Measurements from ENCODE around the gene NFKBIE.
A peak's percentile ranks its signal among the peaks of the same experiment; 100 is the strongest.

Gene NFKBIE

DNA sequence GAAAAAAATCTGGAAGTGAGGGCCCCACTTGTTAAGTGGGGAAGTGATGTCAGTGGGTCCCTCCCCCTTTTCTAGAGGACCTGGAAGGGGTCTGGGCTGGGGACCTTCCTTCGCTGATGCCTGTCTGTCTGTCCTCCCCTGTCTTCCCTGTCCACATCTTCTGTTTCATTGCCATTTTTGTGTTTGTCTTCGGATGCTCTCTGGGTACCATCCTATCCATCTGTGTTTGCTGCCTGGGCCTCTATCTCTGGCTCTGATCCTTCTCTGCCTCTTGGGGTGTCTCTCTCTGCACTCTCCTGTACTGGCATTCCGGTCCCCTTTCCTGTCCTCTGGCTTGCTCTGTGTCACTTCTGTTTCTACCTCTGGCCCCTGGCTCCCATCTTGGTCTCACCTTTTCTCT is 7.2 kb upstream of the NFKBIE start:
- DNase-seq: no peak

DNA sequence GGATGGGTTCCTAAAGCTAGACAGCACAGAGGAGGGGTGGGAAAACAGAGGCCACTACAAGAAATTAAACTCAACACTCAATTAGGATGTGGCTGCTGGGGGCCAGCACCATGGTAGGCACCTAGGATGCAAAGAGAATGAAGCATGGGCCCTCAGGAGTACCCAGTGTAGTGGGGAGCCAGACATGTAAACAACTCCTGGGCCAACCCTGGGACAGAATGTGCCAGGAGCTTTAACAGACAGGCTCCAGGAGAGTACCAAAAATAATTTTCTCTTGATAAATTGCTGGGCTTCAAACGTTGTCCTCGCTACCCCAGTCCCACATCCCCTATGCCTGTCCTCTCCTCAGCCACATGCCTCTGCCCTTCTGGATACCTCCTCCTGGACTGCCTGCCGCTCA is 6.6 kb upstream of the NFKBIE start:
- no peak for DNase-seq

DNA sequence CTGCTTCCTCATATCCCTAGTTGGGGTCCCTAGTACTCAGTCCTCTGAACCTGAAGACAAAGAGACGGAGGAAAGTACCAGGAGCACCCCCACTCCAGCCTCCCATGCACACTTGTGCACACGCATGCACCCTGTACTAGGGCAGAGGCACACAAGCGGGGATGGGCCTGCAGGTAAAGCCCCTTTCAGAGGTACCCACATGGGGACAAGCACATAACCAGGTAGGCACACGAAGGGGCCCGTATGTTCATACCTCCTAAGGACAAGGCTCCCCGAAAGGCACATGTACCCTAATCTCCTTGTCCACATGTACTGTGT is 6.0 kb upstream of the NFKBIE start:
- DNase-seq: no peak

DNA sequence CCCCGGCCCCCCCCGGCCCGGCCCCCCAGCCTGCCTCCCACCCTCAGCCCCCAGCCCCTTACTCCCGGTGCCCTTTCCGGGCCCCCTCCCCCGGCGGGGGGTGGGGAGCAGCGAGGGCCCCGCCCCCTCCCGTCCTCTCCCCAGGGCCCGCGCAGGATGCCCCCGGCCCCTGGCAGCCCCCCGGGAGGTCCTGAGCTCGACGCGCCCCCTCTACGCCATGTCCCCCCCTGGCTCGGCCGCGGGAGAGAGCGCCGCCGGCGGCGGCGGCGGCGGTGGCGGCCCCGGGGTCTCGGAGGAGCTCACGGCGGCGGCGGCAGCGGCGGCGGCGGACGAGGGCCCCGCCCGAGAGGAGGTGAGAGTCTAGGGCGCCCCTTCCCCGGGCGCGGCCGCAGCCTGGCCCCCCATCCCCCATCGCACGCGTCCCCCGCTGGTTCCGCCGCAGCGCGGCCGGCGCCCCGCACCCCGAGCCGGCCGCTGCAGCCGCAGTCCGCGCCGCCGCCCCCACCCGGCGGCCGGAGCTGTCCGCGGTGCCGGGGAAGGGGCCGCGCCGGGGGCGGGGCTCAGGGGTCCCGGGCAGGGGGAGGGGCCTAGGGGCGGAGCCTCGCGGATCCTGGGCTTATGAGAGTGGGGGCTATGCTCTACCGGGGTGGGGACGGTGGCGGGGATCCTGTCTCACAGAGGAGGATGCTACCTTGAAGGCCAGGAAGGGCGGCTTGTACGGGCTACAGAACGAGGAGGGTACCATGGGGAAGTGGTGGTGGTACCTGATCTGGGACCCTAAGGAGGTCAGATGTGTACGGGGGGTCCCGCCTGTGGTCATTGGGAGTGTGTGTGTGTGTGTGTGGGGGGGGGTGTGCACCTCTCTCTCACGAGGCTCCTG is 5.4 kb upstream of the NFKBIE start:
- no peak for DNase-seq

DNA sequence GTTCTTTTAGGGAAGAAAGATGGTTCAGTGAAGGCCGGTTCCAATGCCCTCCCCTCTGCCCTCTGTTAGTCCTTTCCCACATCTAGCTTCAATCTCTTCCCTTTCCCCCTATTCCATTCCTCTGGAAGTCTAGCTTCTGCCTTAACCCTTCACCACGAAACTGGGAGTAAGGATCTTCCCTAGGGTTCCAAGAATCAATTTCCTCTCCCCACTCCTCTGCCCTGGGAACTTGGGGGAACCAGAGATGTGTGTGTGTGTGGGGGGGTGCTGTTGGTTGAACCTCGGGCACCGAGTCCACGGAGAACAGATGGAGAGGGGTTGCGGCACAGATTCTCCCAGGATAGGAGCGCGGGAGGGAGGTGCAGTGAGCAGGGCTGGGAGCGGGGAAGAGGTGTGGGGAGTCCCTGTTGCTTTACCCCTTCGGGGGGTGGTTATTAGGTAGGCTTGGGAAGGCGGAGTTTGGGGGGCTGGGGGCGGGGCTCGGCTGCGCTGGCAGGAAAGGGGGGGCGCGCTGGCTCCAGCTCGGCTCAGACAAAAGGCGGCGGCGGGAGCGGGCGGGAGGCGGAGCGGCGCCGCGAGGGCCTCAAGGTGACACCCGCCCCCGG is 4.7 kb upstream of the NFKBIE start, which contains the start of gene TMEM151B:
TMEM151B (plus strand) TSS at position 530 of the 605 bp plus-strand sequence. CDS start 293 bp downstream, outside the sequence.
- DNase-seq: no peak

DNA sequence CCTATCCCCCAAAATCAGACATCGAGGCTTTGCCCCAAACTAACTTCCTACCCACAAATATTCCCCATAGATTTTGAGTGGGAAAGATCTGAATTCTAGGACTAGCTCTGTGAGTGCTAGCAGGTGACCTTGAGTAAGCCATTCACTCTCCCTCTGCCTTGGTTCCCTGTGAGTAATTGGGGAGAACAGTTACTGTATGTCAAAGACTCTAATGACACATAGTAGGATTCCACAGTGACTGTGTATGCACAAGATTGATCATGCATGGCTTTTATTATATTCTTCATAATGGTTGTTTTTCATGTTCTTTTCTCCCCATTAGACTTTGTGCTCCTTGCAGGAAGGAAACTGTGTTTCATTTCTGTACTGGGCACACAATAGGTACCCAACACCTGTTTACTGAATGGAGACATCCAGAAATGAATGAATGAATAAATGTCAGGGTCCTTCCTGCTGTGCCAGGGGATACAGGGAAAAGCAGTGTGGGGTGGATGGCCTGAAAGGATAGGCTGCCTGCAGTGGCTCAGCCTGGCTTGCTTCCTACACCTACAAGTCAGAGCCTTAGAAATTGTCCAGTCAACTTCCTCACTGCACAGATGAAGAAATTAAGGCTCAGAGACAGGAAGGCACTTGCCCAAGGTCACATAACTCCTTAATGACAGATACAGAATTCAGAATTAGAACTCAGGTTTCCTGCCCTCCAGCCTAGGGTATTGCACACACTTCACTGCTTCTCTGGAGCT is 4.0 kb upstream of the NFKBIE start:
- DNase-seq: no peak

DNA sequence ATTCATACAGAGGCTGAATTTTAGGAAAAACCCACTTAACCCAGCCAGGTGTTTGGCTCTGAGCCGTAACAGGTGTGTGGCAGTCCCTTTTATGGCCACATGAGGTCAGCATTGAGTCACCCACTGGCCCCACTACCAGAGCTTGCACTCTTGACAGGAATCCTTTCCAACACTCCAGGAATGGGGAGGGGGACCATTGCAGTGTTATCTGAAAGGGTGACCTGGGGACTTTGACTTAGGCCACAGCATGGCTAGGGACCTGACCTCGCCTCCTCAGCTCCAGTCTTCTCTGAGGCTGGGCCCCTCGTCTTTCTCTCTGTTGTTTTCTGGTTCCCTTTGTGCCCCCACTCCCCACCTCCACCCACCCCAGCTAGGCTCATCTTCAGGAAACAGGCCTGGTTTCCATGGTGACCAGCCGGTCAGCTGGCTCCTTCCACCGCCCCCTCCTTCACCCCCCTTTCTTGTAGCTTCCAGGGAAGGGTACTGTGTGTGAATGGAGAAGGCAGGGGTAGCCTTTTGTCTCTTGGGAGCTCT is 2.8 kb upstream of the NFKBIE start:
- DNase-seq: peak in 4 of 5 experiments; percentile 40 to 52 (median 51)

DNA sequence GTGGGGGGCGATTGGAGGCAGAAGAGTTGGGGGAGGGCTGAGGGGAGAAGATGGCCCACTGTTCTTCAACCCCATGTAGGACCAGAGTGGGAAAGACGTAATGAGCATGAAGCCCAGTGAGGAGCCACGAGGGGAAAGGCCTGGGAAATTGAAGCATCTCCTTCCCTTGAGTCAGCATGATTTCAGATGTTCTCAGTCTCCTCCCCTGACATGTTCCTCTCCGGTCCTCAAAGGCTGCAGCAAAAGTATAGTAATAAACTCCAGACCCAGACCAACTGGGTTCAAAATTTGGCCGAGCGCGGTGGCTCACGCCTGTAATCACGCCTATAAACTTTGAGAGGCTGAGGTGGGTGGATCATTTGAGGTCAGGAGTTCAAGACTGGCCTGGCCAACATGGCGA is 1.9 kb upstream of the NFKBIE start:
- no peak for DNase-seq

DNA sequence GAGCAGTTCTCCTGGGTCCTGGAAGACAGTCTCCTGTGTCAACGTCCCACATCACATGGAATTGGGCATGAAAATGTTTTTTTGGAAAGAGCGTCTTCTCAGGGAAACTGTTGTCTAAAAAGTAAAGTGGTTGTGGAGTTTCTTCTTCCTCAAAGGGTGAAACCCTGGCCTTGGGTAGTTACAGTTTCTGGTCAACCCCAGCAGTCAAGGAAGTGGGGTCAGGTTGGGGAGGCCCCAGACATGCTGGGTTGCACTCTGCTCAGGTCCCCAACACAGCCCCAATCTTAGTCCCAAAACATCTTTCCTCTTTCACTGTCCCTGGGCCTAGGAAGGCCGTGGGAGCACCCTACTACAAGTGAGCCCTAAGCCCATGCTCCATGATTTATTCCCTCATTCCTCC is 996 bp upstream of the NFKBIE start:
- no peak for DNase-seq

DNA sequence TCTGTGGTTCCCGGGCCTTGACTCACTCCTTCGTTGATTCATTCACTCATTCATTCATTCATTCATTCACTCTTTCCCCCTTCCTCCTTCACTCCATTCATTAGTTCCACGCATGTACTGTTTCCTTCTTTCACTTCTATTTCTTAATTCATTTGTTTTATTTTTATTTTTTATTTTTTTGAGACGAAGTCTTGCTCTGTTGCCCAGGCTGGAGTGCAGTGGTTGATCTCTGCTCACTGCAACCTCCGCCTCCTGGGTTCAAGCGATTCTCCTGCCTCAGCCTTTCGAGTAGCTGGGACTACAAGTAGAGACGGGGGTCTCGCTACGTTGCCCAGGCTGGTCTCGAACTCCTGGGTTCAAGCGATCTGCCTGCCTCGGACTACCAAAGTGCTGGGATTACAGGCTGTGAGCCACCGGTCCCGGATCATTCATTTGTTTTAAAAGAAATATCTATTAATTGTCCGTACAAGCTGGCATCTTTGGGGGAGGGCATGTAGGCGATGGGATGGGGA is 427 bp upstream of the NFKBIE start:
- DNase-seq: no peak

DNA sequence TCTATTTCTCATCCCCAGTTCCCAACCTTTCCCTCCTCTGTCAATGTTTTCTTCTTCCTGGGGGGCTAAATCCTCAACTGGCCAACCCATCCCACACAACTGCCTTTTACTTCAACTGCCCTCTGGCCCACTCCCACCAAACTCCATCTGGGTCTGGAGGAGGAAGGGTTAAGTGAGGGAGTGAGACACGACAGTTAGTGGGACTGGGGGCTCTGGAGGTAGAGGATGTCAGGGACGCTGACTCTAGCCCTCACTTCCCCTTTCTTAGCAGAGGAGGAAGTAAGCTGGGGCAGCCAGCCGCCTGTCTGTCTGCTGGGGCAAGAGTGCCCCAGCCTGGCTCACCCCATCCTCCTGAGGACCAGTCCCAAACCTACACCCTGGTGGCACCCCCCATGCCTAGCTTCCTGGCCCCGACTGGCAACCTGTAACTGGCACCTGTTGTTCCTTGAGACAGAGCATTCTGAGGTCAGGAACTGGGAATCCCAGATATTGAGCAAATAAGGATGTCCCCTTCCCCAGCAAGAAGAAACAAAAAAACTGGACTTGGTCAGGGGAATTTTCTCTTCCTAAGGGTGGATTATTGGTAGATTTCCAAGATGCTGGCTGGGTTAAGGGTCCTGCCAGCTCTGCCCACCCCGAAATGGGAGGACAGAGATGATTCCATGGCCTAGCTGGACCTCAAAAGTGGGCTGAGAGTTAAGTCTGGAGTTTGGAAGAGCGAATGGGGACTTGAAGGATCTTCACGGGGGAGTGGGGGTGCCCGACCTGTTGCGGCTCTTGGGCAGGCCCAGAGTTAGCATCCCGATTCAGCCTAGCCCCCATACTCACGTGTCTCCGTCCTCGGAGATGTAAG is 971 bp downstream of the NFKBIE start:
- DNase-seq: peak in 2 of 5 experiments; percentile 42 to 66

DNA sequence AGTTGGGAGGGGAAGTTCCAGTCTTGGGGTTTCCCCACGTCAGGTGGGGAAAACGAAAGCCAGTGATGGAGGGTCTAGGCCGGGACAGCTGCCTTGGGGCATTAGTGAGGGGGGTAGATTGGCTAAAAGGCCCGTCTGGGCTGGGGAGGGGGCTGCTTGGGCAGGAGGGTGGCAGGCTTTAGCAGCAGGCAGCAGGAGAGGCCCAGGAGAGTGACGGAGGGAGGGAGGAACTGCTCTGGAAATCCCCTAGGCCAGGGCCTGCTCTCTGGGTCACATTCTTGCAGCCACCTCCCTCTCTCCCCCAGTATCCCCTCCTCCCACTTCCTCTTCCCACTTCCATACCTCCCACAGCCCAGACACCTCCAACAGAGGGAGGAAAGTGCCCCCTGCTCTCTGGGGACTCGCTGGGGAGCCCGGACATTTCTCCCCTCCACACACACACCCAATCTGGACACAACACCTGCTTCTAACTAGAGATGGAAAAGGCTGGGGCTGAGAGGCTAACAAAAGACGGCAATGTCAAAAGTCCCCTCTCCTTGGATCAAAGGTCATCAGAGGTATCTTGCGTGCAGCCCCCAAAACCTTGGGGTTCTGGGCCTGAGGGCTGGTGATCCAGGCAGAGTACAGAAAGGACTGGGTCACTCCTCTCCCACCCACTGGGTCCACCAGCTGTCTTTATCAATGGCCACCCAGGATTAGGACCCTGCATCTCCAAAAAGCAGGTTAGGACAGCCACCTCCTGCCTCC is 1.8 kb downstream of the NFKBIE start:
- peak in 4 of 5 experiments; percentile 32 to 63 (median 44) for DNase-seq

DNA sequence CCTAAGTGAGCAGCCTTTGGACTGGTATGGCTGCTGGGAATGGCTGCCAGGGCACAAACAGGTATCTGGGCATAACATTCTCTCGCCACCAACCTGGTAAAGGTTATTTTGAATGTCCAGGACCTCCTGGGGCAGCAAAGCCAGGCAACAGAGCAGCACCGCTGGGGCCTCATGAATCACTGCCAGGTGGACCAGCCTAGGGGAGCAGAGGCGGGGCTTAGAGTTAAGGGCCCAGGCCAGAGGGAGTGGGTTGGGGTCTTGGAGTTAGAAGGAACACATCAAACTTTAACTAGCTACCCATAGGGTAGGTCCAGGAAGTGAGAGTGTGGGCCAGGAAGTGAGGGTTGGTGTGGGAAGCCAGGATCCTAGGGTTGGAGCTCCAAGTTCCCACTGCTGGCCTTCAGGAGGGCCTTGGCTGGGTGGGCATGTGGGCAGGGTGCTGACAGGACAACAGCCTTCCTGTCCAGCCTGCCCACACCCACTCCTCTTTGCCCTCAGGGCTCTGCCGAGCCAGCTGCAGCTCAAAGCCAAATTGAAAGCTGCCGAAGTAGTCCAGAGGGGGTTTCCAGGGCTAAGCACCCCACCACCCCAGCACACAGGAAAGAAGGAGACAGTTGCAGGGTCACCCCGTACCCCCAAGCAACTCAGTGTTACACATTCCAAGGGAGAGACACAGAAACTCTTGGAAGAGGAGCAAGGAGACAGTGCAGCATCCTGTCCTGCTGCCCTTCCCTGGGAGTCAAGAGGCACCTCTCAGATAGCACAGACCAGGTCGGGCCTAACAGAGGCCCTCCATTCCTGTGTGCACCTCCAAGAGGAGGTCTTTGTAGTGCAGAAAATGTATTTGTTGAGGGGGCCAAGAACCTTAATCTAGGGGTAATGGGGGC is 2.6 kb downstream of the NFKBIE start:
- no peak for DNase-seq

DNA sequence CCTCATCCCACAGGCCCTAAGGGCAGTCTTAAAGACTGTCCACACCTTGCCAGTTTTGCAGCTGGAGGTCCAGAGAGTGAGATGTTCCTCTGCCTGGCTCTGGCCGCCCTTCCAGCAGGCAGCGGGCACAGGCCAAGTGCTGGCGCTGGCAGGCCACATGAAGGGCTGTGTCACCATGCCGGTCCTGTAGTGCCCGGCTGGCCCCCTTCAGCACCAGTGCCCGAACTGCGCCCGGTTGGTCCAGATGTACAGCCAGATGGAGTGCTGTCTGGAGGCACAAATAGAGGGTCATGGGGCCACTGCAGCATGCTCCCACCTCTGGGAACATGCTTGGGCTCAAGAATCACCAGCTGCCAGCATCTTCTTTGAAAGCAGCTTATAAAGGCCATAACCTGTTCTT is 3.8 kb downstream of the NFKBIE start:
- DNase-seq: no peak

DNA sequence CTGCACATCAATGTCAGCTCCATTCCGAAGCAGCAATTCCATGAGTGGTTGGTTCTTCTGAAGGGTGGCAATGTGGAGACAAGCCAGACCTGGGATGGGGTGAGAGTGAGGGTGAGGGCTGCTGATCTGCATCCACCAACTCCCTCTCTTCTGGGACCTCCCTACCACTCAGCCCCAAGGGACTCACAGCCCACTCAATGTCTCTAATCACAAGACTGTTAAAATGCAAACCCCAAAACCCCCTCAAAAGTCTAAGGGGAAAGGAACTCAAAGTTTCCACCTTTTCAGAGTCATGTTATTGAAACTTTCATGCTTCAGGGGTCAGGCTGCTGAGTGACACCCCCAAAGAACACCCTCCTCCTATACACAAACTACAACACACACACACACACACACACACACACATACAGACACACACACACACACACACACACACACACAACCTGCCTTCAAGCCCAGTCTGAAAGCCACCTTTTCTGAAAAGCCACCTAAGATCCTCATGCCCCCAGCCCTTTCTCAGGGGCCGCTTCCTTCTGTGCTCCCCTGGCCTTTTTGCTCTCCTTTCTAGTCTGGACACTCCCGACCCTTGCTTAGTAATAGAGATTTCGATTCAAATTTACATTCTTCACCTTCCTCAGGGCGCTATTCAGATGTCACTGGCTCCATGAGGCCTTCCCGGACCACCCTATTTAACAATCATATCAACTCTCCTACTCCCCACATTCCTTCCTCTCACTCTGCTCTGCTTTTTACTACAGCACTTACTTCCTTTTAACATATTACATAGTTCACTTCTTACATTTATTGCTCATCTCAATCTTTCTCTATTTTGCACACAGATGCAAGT is 4.7 kb downstream of the NFKBIE start:
- no peak for DNase-seq

DNA sequence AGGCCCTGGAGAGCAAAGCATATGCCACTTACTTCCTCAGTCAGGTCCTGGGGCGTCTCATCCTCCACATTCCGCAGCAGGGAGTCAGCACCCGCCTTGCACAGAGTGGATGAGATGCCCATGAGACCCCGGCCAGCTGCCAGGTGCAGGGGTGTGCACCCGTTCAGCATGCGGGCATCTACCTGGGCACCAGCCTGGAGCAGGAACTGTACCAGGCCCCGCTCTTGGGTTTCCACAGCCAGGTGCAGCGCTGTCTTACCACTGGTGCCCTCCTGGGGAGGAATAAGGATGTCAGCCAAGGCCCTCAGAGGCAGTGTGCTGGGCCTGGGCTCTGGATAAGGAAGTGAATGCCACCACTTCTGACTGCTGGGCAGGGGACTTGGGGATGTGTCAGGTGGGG is 5.3 kb downstream of the NFKBIE start:
- DNase-seq: no peak

DNA sequence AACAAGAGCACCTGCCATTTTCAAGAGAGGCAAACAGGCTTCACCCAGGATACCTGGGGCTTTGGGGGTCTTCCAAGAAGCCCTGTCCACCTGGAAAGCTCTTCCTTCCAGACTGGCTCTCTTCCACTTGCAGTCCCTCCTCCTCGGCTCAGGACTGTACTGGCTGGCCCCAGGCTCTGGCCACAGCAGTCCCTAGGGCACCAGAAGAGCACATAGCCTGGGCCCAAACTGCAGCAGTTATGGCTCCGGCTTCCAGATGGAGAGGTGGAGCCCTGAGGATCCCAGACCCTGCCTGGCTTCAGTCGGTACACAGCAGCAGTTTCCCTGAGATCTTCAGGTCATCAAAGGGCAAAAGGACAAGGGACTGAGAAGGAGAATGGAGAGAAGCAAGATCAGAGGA is 6.4 kb downstream of the NFKBIE start:
- DNase-seq: no peak

DNA sequence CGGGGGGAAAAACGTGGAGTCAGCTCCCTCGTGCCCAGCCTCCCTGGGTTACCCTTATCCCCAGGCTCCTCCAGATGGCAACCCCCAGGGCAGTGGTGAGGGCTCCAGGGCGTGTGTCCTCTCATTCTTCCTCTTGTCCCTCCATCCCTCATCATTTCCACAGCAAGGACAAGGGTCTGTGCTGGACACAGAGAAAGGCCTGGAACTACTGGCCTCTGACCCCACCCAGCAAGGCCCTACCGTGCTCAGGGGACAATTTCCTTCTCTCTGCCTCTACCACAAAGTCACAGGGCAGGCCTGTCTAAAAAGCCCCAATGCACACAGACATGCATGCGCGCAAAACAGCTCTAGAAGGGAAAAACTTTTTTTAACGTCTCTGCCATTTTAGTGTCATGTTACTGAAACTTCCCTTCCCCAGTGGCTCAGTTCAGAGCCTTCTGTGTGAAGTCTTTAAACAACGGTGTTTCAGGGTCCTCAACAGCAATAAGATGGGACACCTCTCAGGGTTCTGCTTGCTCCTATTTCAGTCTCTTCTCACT is 7.0 kb downstream of the NFKBIE start:
- DNase-seq: no peak

DNA sequence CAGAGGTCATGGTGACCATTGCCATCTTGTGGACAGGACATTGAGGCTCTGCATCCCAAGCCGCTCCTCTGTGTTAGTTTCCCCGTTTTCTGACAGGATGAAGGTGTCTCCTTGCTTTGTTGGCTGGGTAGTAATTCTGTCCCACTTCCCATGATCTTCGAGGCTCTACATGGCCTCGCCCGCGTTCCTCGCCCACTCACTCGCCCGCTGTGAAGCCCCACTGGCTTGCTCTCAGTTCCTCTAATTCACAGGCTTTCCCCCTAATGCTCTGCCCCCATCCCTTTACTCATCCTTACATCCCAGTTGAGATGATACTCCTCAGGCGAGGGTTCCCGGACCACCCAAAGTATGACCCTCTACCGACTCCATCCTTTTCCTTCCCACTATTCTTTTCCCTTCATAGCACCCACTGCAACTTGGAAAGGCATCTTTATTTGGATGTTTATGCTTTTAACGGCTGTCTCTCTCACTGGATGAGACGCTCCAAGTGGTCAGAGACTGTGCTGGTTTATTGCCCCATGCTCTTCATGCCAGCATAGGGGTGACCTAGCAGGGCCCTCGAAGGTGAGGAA is 7.5 kb downstream of the NFKBIE start:
- no peak for DNase-seq
